ENCODE measurements around the gene NDUFS7.

- TF ChIP-seq CTCF (IDR thresholded peaks at IDR 0.05) (no peak), POLR2A (IDR thresholded peaks at IDR 0.05) (no peak)
Measured at GRCh38 chr19:1435378-1435989, 51.8 kb downstream of the NDUFS7 start.
